ELF-1 (cell line): ENCODE results near the gene ZW10.
"Not testable (repeated sequence)": the region's sequence is repeated elsewhere in the genome, so short reads cannot be mapped to it uniquely, and the experiment has no call there.

Source experiments
- DNase-seq: peaks from one replicate; pipeline ENCODE4 v3.0.0-alpha.2; 2016; ENCODE audit warnings: low read depth, low spot score

The ZW10 gene

GRCh38 chr11:113763040-113763439 lies 10.5 kb downstream of the ZW10 start:
- DNase-seq, result not testable (repeated sequence)

DNA sequence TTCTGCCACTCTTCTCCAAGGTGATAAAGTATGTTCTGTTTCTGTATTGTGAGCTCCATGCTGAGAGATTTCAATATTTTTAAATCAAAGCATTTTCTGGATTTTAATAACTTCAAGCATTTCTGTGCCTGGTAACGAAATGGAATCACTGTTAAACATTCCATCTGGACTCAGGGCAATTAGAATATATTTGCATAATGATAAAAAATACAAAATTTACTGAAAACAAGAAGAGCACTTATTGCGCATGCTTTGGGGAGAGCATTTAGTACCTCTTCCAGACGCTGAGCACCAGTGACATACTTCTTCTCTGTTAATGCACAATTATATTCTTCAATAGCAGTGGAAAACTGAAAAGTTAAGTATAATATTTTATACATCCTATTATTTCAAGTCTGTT lies 13.3 kb downstream of the ZW10 start:
- DNase-seq, result no peak

- no peak for DNase-seq
Measured at GRCh38 chr11:113752932-113753331, 20.6 kb downstream of the ZW10 start.

DNA sequence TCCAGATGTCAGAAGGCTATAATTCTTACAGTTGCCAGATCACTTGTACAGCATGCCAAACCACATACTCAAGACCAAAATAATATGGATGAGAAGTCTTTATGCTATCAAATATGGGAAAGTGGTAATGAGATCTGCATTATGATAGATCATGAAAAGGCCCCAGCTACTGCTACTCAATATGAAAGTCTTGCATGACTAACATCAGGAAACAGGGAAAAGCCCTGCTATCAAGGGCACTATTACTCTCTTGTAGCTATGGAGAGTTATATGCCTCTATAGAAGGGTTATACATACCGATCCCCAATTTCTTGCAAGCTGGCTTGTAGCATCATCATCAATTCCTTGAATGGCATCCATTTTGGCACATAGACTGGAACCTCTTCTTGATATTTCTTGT lies 37.2 kb downstream of the ZW10 start:
- no peak for DNase-seq

DNA sequence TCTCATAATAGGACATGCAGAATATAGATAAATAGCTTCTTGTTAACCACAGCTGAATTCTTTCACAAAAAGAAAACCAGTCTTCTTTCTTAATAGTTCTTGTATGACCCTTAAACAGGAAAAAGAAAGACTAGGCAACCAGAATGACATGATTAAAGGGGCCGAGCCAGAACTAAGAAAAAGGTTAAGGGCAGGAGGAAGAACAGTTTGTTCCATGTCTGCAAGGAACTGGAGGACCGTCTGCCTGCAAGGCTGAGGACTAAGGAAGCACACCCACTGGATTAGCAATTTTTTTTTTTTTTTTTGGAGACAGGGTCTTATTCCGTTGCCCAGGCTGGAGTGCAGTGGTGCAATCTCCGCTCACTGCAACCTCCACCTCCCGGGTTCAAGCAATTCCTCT lies 41.4 kb downstream of the ZW10 start:
- no peak for DNase-seq

- peak; percentile 54 for DNase-seq
Measured at GRCh38 chr11:113730887-113731726, 42.4 kb downstream of the ZW10 start.

DNA sequence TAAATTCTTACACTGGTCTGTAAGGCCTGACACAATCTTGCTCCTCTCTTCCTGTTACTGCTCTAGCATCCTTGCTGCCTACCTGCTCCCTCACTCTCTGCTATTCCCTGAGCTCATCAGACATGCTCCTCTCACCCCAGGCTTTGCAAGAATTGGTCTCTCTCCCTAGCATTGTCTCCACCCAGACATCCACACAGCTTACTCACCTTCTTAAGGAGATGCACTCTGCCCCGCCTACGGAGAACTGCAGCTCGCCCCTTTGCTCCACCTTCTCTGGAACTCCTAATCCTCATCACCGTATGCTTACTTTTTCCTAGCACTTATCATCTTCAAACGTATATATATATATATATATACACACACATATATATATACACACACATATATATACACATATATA lies 44.0 kb downstream of the ZW10 start:
- DNase-seq, result no peak

DNA sequence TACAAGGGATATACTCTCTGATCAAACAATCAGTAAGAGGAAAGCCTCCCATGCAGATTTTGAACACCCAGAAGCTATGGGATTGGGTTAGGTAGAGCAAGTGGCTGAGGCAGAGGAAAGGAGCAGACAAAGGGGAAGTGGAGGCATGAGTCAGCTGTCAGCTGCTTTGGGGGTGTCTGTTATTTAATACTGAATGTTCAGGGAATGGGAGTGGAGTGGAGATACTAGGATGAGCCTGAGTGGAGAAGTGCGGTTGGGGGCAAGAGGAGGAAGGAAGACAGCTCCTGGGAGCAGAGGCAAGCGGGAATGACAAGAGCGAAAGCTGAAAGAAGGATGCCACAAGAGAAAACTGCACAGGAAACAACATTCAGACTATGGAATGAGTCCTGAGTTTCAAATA lies 44.7 kb downstream of the ZW10 start:
- DNase-seq, result no peak

DNA sequence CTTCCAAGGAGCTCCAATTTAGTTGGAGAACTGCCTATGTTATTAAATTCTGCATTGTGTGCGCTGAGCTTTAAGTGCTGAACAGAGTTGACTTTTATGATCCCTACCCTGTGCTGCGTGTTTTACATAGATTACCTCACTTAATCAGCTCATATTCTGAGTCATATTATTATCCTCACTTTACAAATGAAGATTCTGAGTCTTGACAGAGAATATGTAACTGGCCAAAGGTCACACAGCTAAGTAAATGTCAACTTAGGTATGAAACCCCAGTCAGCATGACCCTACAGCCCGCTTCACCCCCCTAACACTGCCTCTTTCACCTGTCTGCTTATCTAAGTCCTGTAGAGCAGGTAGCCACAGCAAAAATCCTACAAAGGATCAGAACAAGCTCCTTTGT lies 47.6 kb downstream of the ZW10 start:
- DNase-seq, result no peak

DNA sequence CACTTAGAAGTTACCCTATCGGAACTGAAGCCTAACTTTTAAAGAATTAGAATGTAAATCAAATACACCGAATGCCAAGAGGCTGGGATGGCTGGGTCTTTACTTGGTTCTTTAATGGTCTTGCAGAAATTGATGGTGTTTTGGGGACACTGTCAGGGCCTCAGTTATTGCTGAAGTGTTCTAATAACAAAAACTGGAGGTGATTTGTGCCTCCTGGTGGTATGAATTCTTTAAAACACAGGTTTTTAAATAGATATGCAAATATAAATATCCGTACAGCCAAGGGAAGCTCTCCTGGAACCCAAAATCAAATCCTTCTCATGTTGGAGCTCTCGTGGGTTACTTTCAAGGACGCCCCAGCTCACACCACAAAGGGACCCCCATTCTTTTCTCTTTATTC lies 48.1 kb downstream of the ZW10 start:
- DNase-seq, result no peak

DNA sequence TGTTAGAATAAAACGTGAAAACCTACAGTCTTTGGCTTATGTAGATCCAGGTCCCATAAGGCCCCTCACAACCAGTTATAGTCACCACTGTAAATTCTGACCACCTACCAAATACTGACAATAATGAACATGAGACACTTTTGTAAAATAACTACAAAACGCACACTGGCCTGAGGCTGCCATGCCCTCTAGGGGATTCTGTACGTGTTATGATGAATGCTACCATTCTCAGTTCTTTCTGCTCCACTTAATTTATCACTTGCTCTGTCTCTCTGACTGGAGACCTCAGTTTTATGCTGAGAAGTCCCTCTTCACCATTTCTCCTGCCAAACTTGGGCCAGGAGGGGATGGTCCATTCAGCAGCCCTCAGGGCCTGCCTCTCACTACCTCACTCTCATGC lies 48.7 kb downstream of the ZW10 start:
- no peak for DNase-seq

GRCh38 chr11:113723787-113724186 lies 49.7 kb downstream of the ZW10 start:
- no peak for DNase-seq

DNA sequence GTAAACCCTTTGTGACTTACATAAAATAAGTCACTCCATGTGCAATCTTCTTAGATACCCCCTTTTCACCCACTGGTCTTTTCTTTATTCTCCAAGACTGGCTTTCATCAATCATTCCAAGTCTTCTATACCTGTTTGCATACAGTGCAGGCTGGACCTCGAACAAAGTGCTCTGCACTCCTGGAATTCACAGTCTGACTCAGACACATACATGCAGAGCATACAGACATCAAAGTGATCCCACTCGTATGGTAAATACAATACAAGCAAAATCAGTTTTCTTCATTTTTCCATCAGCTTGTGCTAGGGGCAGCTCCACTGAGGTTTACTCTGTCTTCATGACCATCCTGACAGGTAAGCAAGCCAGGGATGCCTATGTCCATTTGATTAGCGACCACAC lies 50.6 kb downstream of the ZW10 start:
- no peak for DNase-seq

- no peak for DNase-seq
Measured at GRCh38 chr11:113722221-113722620, 51.3 kb downstream of the ZW10 start.

DNA sequence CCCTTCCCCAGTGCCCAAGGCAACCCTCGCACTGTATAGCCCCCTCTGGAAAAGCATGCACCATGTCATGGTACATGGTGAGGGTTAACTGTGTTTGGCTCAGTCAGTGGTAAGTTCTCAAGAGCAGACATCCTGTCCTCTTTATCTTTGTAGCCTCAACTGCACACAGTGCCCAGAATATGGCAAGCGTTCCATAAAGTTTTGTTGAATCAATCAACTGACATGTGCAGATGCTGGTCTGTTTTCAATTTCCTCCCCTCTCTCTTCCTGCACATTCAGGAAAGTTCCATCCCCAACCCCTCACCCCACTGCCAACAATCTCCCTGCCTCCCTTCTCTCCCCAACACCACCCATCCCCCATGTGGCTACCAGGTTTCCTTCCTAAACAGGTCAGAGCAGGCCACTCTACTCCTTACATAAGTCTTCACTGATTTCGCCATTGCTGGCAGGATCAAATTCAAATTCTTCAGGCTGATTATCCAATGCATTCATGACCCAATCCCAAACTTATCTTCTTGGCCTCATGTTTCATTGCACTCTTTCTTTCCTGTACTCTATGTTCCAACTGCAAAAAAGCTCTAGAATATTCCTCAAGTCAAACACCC lies 51.9 kb downstream of the ZW10 start:
- DNase-seq, result no peak

DNA sequence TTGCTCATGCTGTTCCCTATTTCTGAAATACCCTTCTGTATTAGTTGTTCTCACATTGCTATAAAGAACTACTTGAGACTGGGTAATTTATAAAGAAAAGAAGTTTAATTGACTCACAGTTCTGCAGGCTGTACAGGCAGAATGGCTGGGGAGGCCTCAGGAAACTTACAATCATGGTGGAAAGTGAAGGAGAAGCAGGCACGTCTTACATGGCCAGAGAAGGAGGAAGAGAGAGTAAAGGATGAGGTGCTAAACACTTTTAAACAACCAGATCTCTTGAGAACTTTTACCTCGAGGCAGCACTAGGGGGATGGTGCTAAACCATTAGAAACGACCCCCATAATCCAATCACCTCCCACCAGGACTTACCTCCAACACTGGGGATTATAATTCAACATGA lies 53.0 kb downstream of the ZW10 start:
- not testable (repeated sequence) for DNase-seq

- no peak for DNase-seq
Measured at GRCh38 chr11:113715882-113716625, 57.4 kb downstream of the ZW10 start.

GRCh38 chr11:113715273-113715672 lies 58.2 kb downstream of the ZW10 start:
- no peak for DNase-seq

- no peak for DNase-seq
Measured at GRCh38 chr11:113710989-113711388, 62.5 kb downstream of the ZW10 start.

- DNase-seq, result no peak
Measured at GRCh38 chr11:113705871-113706655, 67.4 kb downstream of the ZW10 start, which contains the start of gene TMPRSS5. TMPRSS5 (minus strand) TSS chr11:113706308; CDS start chr11:113706224, 84 bp downstream.

GRCh38 chr11:113703551-113703950 lies 69.9 kb downstream of the ZW10 start:
- not testable (repeated sequence) for DNase-seq

- DNase-seq, result no peak
Measured at GRCh38 chr11:113701491-113701890, 72.0 kb downstream of the ZW10 start.
